ENCODE results near the gene RTN4R. TPM values are rescaled to one million over a fixed set of nuclear protein-coding genes. Genes with fewer than 3 reads are reported as not detected.

RTN4R gene
- total RNA-seq = 14.7 TPM

GRCh38 chr22:20268279-20269012 lies at the start of gene RTN4R:
Gene RTN4R, minus strand, starts transcription at chr22:20268318. Its CDS starts 226 bp downstream, at chr22:20268092.

Small RNA genes lying within 50 kb of the gene (small RNA-seq; reads per million reads assigned to genes)
- 0.28 reads per million for gene MIR1286 (ENCODE audit: low replicate concordance)

Other genes starting within 250 kb of the RTN4R start
- 18.8 TPM for gene TANGO2, start 247.2 kb downstream of the RTN4R start, total RNA-seq
- gene DGCR8, start 188.1 kb downstream of the RTN4R start, total RNA-seq = 75.1 TPM
- 109 TPM for gene RANBP1, start 152.2 kb downstream of the RTN4R start, total RNA-seq
- gene TRMT2A, start 151.1 kb downstream of the RTN4R start, total RNA-seq = 57.6 TPM
- gene ZDHHC8, start 136.5 kb downstream of the RTN4R start, total RNA-seq = 9.7 TPM
- gene CCDC188, start 117.3 kb downstream of the RTN4R start, total RNA-seq = 1.3 TPM
- 30.7 TPM for gene DGCR6L, start 51.7 kb upstream of the RTN4R start, total RNA-seq
- 58.5 TPM for gene ZNF74, start 125.8 kb upstream of the RTN4R start, total RNA-seq
- 1.6 TPM for gene SCARF2, start 169.5 kb upstream of the RTN4R start, total RNA-seq
- 75.1 TPM for gene KLHL22, start 227.5 kb upstream of the RTN4R start, total RNA-seq
- gene MED15, start 239.3 kb upstream of the RTN4R start, total RNA-seq = 35.4 TPM

Data from parietal lobe (tissue), 2 donors.